ENCODE data around the gene RABL2B. TPM values are rescaled to one million over a fixed set of nuclear protein-coding genes. Genes with fewer than 3 reads are reported as not detected.

RABL2B gene
- total RNA-seq, 1 experiment from 2014 or later: 36.7 TPM

DNA sequence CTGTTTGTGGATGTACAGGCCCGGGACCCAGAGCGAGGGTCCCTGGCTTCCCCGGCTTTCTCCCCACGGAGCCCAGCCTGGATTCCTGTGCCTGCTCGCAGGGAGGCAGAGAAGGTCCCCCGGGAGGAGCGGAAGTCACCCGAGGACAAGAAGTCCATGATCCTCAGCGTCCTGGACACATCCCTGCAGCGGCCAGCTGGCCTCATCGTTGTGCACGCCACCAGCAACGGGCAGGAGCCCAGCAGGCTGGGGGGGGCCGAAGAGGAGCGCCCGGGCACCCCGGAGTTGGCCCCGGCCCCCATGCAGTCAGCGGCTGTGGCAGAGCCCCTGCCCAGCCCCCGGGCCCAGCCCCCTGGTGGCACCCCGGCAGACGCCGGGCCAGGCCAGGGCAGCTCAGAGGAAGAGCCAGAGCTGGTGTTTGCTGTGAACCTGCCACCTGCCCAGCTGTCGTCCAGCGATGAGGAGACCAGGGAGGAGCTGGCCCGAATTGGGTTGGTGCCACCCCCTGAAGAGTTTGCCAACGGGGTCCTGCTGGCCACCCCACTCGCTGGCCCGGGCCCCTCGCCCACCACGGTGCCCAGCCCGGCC, 62.1 kb downstream of the RABL2B start:
- ChIA-PET CTCF (no interaction called here), POLR2A (no interaction called here), RAD21 (ENCODE audit: low non-redundant PET in 1 of 2, low total read pairs in 2 of 2, uncharacterized antibody in 2 of 2, unreplicated experiment in 2 of 2) (no interaction called here)
- H3K4me3 ChIP-seq (replicated peaks in 1 of 2; ENCODE audit: low read depth in 1 of 2, low read length in 2 of 2): no peak overlapping the region
- ATAC-seq: no peak
- H3K9me3 ChIP-seq (ENCODE audit: control insufficient read depth in 1 of 2, insufficient read depth in 1 of 2, low read depth in 1 of 2, low read length in 2 of 2): no peaks in the 10 kb centered on the region
- no peaks in the 10 kb centered on the region for H3K9me2 ChIP-seq (ENCODE audit: insufficient read depth)
- H3K4me1 ChIP-seq (ENCODE audit: control insufficient read depth in 1 of 2, insufficient read depth in 2 of 2, low read length in 2 of 2): no peaks in the 10 kb centered on the region
- no peaks in the 10 kb centered on the region for H3K79me2 ChIP-seq (ENCODE audit: insufficient read depth, low read length)
- no peak for TF ChIP-seq YY1 (IDR thresholded peaks at IDR 0.05; ENCODE audit: extremely low read depth, insufficient replicate concordance, low read depth, low read length)
- TF ChIP-seq, protein P1, sequence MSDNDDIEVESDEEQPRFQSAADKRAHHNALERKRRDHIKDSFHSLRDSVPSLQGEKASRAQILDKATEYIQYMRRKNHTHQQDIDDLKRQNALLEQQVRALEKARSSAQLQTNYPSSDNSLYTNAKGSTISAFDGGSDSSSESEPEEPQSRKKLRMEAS (IDR thresholded peaks at IDR 0.05): no peak
- TF ChIP-seq, protein P2, sequence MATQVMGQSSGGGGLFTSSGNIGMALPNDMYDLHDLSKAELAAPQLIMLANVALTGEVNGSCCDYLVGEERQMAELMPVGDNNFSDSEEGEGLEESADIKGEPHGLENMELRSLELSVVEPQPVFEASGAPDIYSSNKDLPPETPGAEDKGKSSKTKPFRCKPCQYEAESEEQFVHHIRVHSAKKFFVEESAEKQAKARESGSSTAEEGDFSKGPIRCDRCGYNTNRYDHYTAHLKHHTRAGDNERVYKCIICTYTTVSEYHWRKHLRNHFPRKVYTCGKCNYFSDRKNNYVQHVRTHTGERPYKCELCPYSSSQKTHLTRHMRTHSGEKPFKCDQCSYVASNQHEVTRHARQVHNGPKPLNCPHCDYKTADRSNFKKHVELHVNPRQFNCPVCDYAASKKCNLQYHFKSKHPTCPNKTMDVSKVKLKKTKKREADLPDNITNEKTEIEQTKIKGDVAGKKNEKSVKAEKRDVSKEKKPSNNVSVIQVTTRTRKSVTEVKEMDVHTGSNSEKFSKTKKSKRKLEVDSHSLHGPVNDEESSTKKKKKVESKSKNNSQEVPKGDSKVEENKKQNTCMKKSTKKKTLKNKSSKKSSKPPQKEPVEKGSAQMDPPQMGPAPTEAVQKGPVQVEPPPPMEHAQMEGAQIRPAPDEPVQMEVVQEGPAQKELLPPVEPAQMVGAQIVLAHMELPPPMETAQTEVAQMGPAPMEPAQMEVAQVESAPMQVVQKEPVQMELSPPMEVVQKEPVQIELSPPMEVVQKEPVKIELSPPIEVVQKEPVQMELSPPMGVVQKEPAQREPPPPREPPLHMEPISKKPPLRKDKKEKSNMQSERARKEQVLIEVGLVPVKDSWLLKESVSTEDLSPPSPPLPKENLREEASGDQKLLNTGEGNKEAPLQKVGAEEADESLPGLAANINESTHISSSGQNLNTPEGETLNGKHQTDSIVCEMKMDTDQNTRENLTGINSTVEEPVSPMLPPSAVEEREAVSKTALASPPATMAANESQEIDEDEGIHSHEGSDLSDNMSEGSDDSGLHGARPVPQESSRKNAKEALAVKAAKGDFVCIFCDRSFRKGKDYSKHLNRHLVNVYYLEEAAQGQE (IDR thresholded peaks at IDR 0.05; ENCODE audit: low read depth): no peak
- no peak for TF ChIP-seq ZFX (IDR thresholded peaks at IDR 0.05)
- no peak for TF ChIP-seq JUND (IDR thresholded peaks at IDR 0.05)
- TF ChIP-seq ZBTB33 (IDR thresholded peaks at IDR 0.05; ENCODE audit: extremely low read depth, insufficient replicate concordance, low read length): no peak
- TF ChIP-seq EZH2phosphoT487 (IDR thresholded peaks at IDR 0.05; ENCODE audit: borderline replicate concordance): no peak
- intact Hi-C loops (cut with micrococcal nuclease): no loop called here
- no TSS peak for BruUV-seq (replicated peaks)
- H4K20me1 ChIP-seq (ENCODE audit: insufficient read depth): no peaks in the 10 kb centered on the region
- DNase-seq (ENCODE audit: low read depth, low spot score): no peak
- H3K9ac ChIP-seq (ENCODE audit: low read length): no peak overlapping the region
- H3K4me2 ChIP-seq (ENCODE audit: low read length): no peak overlapping the region
- H3K36me3 ChIP-seq (ENCODE audit: control insufficient read depth in 1 of 2, insufficient read depth in 2 of 2, low read length in 2 of 2): peaks cover 0 to 7% of the 10 kb centered on the region in 2 experiments; a peak in 3 of 4 replicates
- no peak overlapping the region for H3K27ac ChIP-seq (ENCODE audit: low read depth, low read length)
- H3K27me3 ChIP-seq (ENCODE audit: insufficient read depth, low read length): no peaks in the 10 kb centered on the region
- no peak overlapping the region for H2AFZ ChIP-seq (ENCODE audit: low read depth, low read length, poor library complexity, severe bottlenecking)
